Measurements from ENCODE around the gene PPP6R1.

Gene PPP6R1

DNA sequence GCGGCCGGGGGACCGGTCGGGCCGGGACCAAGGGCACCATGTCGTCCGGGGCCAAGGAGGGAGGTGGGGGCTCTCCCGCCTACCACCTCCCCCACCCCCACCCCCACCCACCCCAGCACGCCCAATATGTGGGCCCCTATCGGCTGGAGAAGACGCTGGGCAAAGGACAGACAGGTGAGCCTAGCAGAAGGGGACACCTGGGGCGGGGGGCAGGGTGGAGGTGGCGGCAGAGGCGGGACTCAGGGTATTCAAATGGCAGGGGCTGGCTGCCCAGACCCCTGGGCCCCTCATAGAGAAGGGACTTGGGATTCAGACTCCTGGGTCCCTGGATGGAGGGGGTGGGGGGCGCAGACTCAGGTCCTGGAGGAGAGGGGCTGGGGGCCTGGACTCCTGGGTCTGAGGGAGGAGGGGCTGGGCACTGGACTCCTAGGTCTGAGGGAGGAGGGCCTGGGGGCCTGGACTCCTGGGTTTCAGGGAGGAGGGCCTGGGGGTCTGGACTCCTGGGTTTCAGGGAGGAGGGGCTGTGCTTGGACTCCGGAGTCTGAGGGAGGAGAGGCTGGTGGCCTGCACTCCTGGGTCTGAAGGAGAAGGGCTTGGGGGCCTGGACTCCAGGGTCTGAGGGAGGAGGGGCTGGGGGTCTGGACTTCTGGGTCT lies 25.7 kb upstream of the PPP6R1 start:
- Histone ChIP-seq H3K27me3 (ENCODE audit: insufficient read depth, low read length) (no peaks in the 10 kb centered on the region), H4K91ac (ENCODE audit: low read depth, low read length) (peak overlapping the region; percentile 37), H3K36me3 (ENCODE audit: control insufficient read depth in 1 of 2, insufficient read depth in 2 of 2, low read length in 2 of 2) (peaks cover 9 to 14% of the 10 kb centered on the region in 2 experiments), H2AFZ (ENCODE audit: insufficient read depth, low read length, poor library complexity) (no peak overlapping the region), H3K27ac (ENCODE audit: low read depth, low read length) (no peak overlapping the region), H3K23ac (ENCODE audit: low read length) (no peak overlapping the region), H3K18ac (ENCODE audit: low read length) (peak overlapping the region; percentile 43), H3K4me3 (ENCODE audit: low read depth, low read length) (peak overlapping the region; percentile 32), H3K9me3 (ENCODE audit: insufficient read depth, low read depth, low read length) (peaks cover 4% of the 10 kb centered on the region), H2AK5ac (ENCODE audit: low read length) (peak overlapping the region; percentile 50), H3K4ac (ENCODE audit: low read depth, low read length) (no peak overlapping the region), H3K4me2 (ENCODE audit: low read length) (peak overlapping the region; percentile 56), H3K79me2 (ENCODE audit: control insufficient read depth, insufficient read depth, low read length, poor library complexity) (no peaks in the 10 kb centered on the region), H3K9ac (ENCODE audit: low read length) (no peak overlapping the region), H2BK120ac (ENCODE audit: insufficient read depth, low read length, poor library complexity) (no peak overlapping the region), H2BK5ac (ENCODE audit: low read depth, low read length, poor library complexity) (no peak overlapping the region), H4K8ac (ENCODE audit: low read depth, low read length) (peak overlapping the region; percentile 51), H2BK12ac (ENCODE audit: low read length) (no peak overlapping the region), H3K14ac (ENCODE audit: low read length) (peak overlapping the region; percentile 33), H3K4me1 (ENCODE audit: control insufficient read depth in 1 of 2, insufficient read depth in 2 of 2, low read length in 2 of 2) (peaks cover 3 to 6% of the 10 kb centered on the region in 2 experiments), H4K12ac (ENCODE audit: low read depth, low read length) (no peak overlapping the region), H3K79me1 (ENCODE audit: low read length) (peaks cover 3% of the 10 kb centered on the region)
- no CpG with 5 or more reads among the region's 16 CpGs for WGBS (ENCODE audit: extremely low coverage, insufficient coverage, insufficient read length)
- no peak for DNase-seq

DNA sequence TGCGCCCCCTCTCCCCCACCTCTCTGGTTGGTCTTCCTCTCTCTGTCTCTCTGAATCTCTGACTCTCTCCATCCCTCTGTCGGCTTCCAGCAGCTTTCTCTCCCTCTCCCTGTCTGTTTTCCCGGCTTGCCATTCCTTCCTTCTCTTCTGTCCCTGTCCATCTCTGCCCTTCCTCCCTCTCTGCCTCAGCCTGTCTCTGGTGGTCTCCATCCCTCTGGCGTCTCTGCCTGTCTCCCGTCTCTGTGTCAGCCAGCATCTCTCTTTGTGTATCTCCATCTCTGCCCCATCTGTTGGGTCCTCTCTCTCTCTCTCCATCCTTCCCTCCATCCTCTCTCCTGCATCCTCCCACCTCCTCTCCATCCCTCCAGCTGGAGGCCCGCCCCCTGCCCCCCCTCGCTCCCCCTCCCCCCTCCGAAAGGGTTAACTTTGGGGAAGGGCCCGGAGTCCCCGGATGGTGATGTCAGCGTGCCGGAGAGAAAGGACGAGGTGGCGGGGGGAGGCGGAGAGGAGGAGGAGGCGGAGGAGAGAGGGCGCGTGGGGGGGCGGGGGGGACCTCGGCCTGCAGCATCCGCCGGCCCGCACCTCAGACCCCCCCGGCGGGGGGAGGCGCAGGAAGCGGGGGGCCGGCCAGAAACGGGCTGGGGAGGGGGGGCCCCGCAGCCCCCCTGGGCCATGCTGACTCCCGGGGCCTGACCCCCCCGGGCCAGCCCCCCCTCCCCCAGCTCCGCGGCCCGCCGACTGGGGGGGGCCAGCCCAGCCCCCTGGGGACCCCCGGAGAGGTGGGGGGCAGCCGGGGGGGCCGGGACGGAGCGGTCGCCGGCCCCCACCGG lies 24.9 kb upstream of the PPP6R1 start, which contains the start of gene BRSK1:
Gene BRSK1 (plus strand): TSS at position 450 of the 830 bp plus-strand sequence. CDS start 446 bp downstream, outside the sequence.
- H4K8ac ChIP-seq (ENCODE audit: low read depth, low read length), result peak within 1 kb of the TSS; percentile 51
- no CpG with 5 or more reads among the region's 44 CpGs for WGBS (ENCODE audit: extremely low coverage, insufficient coverage, insufficient read length)
- peak within 1 kb of the TSS; percentile 56 for H3K4me2 ChIP-seq (ENCODE audit: low read length)
- no peak within 1 kb of the TSS for H2BK12ac ChIP-seq (ENCODE audit: low read length)
- H3K23ac ChIP-seq (ENCODE audit: low read length), result no peak within 1 kb of the TSS
- H2BK120ac ChIP-seq (ENCODE audit: insufficient read depth, low read length, poor library complexity), result no peak within 1 kb of the TSS
- H3K4me3 ChIP-seq (ENCODE audit: low read depth, low read length), result peak within 1 kb of the TSS; percentile 32
- no peak within 1 kb of the TSS for H2BK5ac ChIP-seq (ENCODE audit: low read depth, low read length, poor library complexity)
- peaks cover 3 to 11% of the 10 kb centered on the region in 2 experiments for H3K4me1 ChIP-seq (ENCODE audit: control insufficient read depth in 1 of 2, insufficient read depth in 2 of 2, low read length in 2 of 2)
- peaks cover 3% of the 10 kb centered on the region for H3K79me1 ChIP-seq (ENCODE audit: low read length)
- peak within 1 kb of the TSS; percentile 37 for H4K91ac ChIP-seq (ENCODE audit: low read depth, low read length)
- no peak within 1 kb of the TSS for H3K27ac ChIP-seq (ENCODE audit: low read depth, low read length)
- peaks cover 4% of the 10 kb centered on the region for H3K9me3 ChIP-seq (ENCODE audit: insufficient read depth, low read depth, low read length)
- no peak within 1 kb of the TSS for H2AFZ ChIP-seq (ENCODE audit: insufficient read depth, low read length, poor library complexity)
- H3K9ac ChIP-seq (ENCODE audit: low read length), result no peak within 1 kb of the TSS
- no peaks in the 10 kb centered on the region for H3K79me2 ChIP-seq (ENCODE audit: control insufficient read depth, insufficient read depth, low read length, poor library complexity)
- no peak for DNase-seq
- peak within 1 kb of the TSS; percentile 43 for H3K18ac ChIP-seq (ENCODE audit: low read length)
- peak within 1 kb of the TSS; percentile 33 for H3K14ac ChIP-seq (ENCODE audit: low read length)
- H4K12ac ChIP-seq (ENCODE audit: low read depth, low read length), result no peak within 1 kb of the TSS
- H3K36me3 ChIP-seq (ENCODE audit: control insufficient read depth in 1 of 2, insufficient read depth in 2 of 2, low read length in 2 of 2), result peaks cover 7 to 11% of the 10 kb centered on the region in 2 experiments
- no peak within 1 kb of the TSS for H3K4ac ChIP-seq (ENCODE audit: low read depth, low read length)
- H3K27me3 ChIP-seq (ENCODE audit: insufficient read depth, low read length), result no peaks in the 10 kb centered on the region
- H2AK5ac ChIP-seq (ENCODE audit: low read length), result peak within 1 kb of the TSS; percentile 50

DNA sequence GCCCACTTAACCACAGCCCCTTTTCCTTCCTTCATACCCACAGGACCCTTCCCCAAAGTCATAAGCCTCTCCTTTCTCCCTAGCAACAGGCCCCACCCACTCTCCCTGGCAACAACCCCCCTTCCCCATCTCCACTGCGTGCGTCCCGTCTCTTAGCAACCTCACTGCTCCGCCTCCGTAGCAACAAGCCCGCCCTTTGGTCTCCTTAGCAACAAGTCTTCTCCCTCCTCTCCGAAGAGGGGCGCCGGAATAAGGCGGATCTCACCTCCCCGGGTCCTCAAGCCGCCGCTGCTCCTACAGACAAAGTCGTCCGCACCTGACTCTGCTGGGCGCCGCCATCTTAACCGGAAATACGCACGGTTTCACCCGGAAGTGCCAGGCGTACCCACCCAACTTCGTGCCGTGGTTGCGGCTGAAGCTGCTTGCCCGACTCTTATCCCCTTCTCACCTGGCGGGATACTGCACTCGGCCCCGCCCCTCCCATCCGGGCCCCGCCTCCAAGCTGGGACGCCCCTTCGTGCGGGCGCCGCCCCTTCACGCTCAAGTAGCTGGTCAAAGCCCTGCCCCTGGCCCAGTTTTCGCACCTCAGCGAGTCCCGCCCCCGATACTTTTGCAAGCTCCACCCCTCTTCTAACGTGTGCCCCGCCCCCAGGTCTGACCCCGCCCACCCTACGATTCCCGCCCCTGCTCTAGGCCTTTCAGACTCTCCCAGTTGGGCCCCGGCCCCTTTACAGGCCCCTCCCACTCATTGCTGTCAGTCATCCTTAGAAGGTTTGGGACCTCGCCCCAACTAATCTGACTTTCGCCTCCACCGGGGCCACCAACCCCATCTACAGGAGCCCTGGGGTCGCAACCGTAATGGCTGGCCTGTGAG lies 21.2 kb upstream of the PPP6R1 start, which contains the start of gene HSPBP1:
Gene HSPBP1 (minus strand): TSS at position 341 of the 874 bp plus-strand sequence. CDS start 502 bp downstream, outside the sequence.
- peak within 1 kb of the TSS; percentile 16 for H2BK12ac ChIP-seq (ENCODE audit: low read length)
- H3K36me3 ChIP-seq (ENCODE audit: control insufficient read depth in 1 of 2, insufficient read depth in 2 of 2, low read length in 2 of 2), result peaks cover 10 to 12% of the 10 kb centered on the region in 2 experiments
- H3K9me3 ChIP-seq (ENCODE audit: insufficient read depth, low read depth, low read length), result no peaks in the 10 kb centered on the region
- H3K18ac ChIP-seq (ENCODE audit: low read length), result no peak within 1 kb of the TSS
- H4K8ac ChIP-seq (ENCODE audit: low read depth, low read length), result peak within 1 kb of the TSS; percentile 82
- peak within 1 kb of the TSS; percentile 21 for H4K91ac ChIP-seq (ENCODE audit: low read depth, low read length)
- peak within 1 kb of the TSS; percentile 92 for H3K4me3 ChIP-seq (ENCODE audit: low read depth, low read length)
- H4K12ac ChIP-seq (ENCODE audit: low read depth, low read length), result peak within 1 kb of the TSS; percentile 22
- no peak within 1 kb of the TSS for H3K23ac ChIP-seq (ENCODE audit: low read length)
- peak within 1 kb of the TSS; percentile 28 for H2AFZ ChIP-seq (ENCODE audit: insufficient read depth, low read length, poor library complexity)
- no CpG with 5 or more reads among the region's 52 CpGs for WGBS (ENCODE audit: extremely low coverage, insufficient coverage, insufficient read length)
- no peak within 1 kb of the TSS for H2BK120ac ChIP-seq (ENCODE audit: insufficient read depth, low read length, poor library complexity)
- peak; percentile 91 to 94 for DNase-seq
- H3K9ac ChIP-seq (ENCODE audit: low read length), result peak within 1 kb of the TSS; percentile 62
- no peaks in the 10 kb centered on the region for H3K79me2 ChIP-seq (ENCODE audit: control insufficient read depth, insufficient read depth, low read length, poor library complexity)
- no peaks in the 10 kb centered on the region for H3K27me3 ChIP-seq (ENCODE audit: insufficient read depth, low read length)
- peaks cover 3 to 9% of the 10 kb centered on the region in 2 experiments for H3K4me1 ChIP-seq (ENCODE audit: control insufficient read depth in 1 of 2, insufficient read depth in 2 of 2, low read length in 2 of 2)
- H3K4ac ChIP-seq (ENCODE audit: low read depth, low read length), result peak within 1 kb of the TSS; percentile 25
- H3K79me1 ChIP-seq (ENCODE audit: low read length), result peaks cover 3% of the 10 kb centered on the region
- no peak within 1 kb of the TSS for H2AK5ac ChIP-seq (ENCODE audit: low read length)
- H3K27ac ChIP-seq (ENCODE audit: low read depth, low read length), result no peak within 1 kb of the TSS
- peak within 1 kb of the TSS; percentile 64 for H3K4me2 ChIP-seq (ENCODE audit: low read length)
- H3K14ac ChIP-seq (ENCODE audit: low read length), result peak within 1 kb of the TSS; percentile 29
- H2BK5ac ChIP-seq (ENCODE audit: low read depth, low read length, poor library complexity), result no peak within 1 kb of the TSS

DNA sequence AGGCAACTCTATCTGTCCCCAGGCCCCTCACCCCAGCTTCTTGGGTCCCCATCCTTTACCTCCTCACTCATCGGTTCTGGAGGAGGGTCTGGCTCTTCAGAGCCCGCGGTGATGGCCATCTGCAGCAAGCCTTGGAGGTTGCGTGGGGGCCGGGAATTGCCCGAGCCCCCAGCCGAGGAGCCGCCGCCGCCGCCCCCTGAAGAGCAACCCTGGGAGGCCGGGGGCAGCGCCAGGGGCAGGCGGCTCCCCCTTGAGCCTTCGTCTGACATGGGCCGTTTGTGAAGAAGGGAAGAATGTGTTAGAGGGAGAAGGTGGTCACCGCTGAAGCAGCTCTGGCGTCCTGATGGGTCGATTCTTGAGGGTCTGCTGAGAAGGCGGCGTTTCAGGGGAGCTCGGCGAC lies 20.5 kb upstream of the PPP6R1 start:
- Histone ChIP-seq H2BK12ac (ENCODE audit: low read length) (no peak overlapping the region), H3K9ac (ENCODE audit: low read length) (peak overlapping the region; percentile 62), H2BK5ac (ENCODE audit: low read depth, low read length, poor library complexity) (no peak overlapping the region), H3K79me2 (ENCODE audit: control insufficient read depth, insufficient read depth, low read length, poor library complexity) (no peaks in the 10 kb centered on the region), H3K27ac (ENCODE audit: low read depth, low read length) (no peak overlapping the region), H3K4me1 (ENCODE audit: control insufficient read depth in 1 of 2, insufficient read depth in 2 of 2, low read length in 2 of 2) (peaks cover 0 to 5% of the 10 kb centered on the region in 2 experiments), H3K27me3 (ENCODE audit: insufficient read depth, low read length) (no peaks in the 10 kb centered on the region), H3K4me2 (ENCODE audit: low read length) (peak overlapping the region; percentile 64), H3K23ac (ENCODE audit: low read length) (no peak overlapping the region), H3K4ac (ENCODE audit: low read depth, low read length) (peak overlapping the region; percentile 25), H4K8ac (ENCODE audit: low read depth, low read length) (peak overlapping the region; percentile 82), H3K79me1 (ENCODE audit: low read length) (peaks cover 3% of the 10 kb centered on the region), H3K14ac (ENCODE audit: low read length) (no peak overlapping the region), H3K18ac (ENCODE audit: low read length) (no peak overlapping the region), H2AK5ac (ENCODE audit: low read length) (no peak overlapping the region), H3K36me3 (ENCODE audit: control insufficient read depth in 1 of 2, insufficient read depth in 2 of 2, low read length in 2 of 2) (peaks cover 12 to 16% of the 10 kb centered on the region in 2 experiments), H3K9me3 (ENCODE audit: insufficient read depth, low read depth, low read length) (no peaks in the 10 kb centered on the region), H2AFZ (ENCODE audit: insufficient read depth, low read length, poor library complexity) (no peak overlapping the region), H4K12ac (ENCODE audit: low read depth, low read length) (no peak overlapping the region), H3K4me3 (ENCODE audit: low read depth, low read length) (peak overlapping the region; percentile 92), H4K91ac (ENCODE audit: low read depth, low read length) (peak overlapping the region; percentile 1), H2BK120ac (ENCODE audit: insufficient read depth, low read length, poor library complexity) (no peak overlapping the region)
- DNase-seq, result no peak
- WGBS (ENCODE audit: extremely low coverage, insufficient coverage, insufficient read length), result no CpG with 5 or more reads among the region's 23 CpGs

Data from trophoblast cell (in vitro differentiated cells and primary cell).